Endothelial cell of umbilical vein (primary cell): ENCODE results near the gene BORCS5. TPM values are rescaled to one million over a fixed set of nuclear protein-coding genes. Genes with fewer than 3 reads are reported as not detected.

Experiments
- BruUV-seq: library from RNA; stranded (reverse); fragments of 400-500 nt; replicated peaks from 2 replicates; lab custom pipeline; 2021; lab: Mats Ljungman, UMichigan
- CTCF ChIA-PET: fragments of 300-600, 350-600 bp; sonication (Branson Sonifier 250); formaldehyde crosslinking; loops from one replicate; lab custom pipeline; 2021; ENCODE audit warnings: antibody characterized with exemption, inconsistent platforms; lab: Charles Lee
- POLR2A ChIA-PET: fragments of 300-600, 350-600 bp; sonication (Branson Sonifier 250); formaldehyde crosslinking; loops from one replicate; lab custom pipeline; 2021; ENCODE audit warnings: antibody characterized with exemption, inconsistent platforms; lab: Charles Lee
- DNase-seq: peaks from one replicate; pipeline ENCODE4 v3.0.0-alpha.2; 2011; ENCODE audit warnings: low read depth, low spot score
- FAIRE-seq: peaks from 2 replicates; lab custom pipeline; 2011; peaks lifted over from hg19 to GRCh38; lab: Jason Lieb, UNC
- H2AFZ ChIP-seq: 2 replicates; pipeline ENCODE4 v1.6.0; 2012; ENCODE audit warnings: low read depth, low read length, control low read depth, inconsistent platforms
- H3K27ac ChIP-seq: 2 replicates; pipeline ENCODE4 v1.5.1; 2011; ENCODE audit warnings: low read depth, mild to moderate bottlenecking, control low read depth, low read length, moderate library complexity; ENCODE audit not compliant: insufficient read depth
- H3K27me3 ChIP-seq, 2 experiments: 2 replicates each; pipeline versions ENCODE4 v1.6.0 to v1.6.1; 2011; ENCODE audit warnings: low read length in 2 of 2, mixed read lengths in 1 of 2; ENCODE audit not compliant: control insufficient read depth in 2 of 2, insufficient read depth in 2 of 2
- H3K36me3 ChIP-seq, 2 experiments: 2 replicates in 1 of 2; 3 replicates in 1 of 2; pipeline ENCODE4 v1.5.1; 2011; ENCODE audit warnings: low read length in 2 of 2, mild to moderate bottlenecking in 1 of 2, moderate library complexity in 1 of 2; ENCODE audit not compliant: control insufficient read depth in 2 of 2, insufficient read depth in 2 of 2; ENCODE audit errors: extremely low read depth in 1 of 2
- H3K4me1 ChIP-seq: 3 replicates; pipeline ENCODE4 v1.5.1; 2011; ENCODE audit warnings: mild to moderate bottlenecking, low read length; ENCODE audit not compliant: control insufficient read depth, insufficient read depth; ENCODE audit errors: extremely low read depth
- H3K4me2 ChIP-seq: 2 replicates; pipeline ENCODE4 v1.6.1; 2011; ENCODE audit warnings: low read length, control low read depth, mixed read lengths; ENCODE audit not compliant: insufficient read depth
- H3K4me3 ChIP-seq, 3 experiments: fragments of 200-600 bp in 1 of 3; sonication (generic), shearing (Covaris generic) in 1 of 3; replicated peaks in 1 of 3; 2 replicates each; pipeline ENCODE4 v1.5.1; 2011 to 2016; ENCODE audit warnings: control low read depth in 3 of 3, low read length in 3 of 3, mild to moderate bottlenecking in 2 of 3, inconsistent platforms in 1 of 3, low read depth in 1 of 3, moderate library complexity in 1 of 3; ENCODE audit not compliant: insufficient read depth in 1 of 3
- H3K79me2 ChIP-seq: 2 replicates; pipeline ENCODE4 v1.6.0; 2012; ENCODE audit warnings: low read length, inconsistent platforms; ENCODE audit not compliant: control insufficient read depth, insufficient read depth
- H3K9ac ChIP-seq: replicated peaks from 2 replicates; pipeline ENCODE3; 2011; ENCODE audit warnings: low read length, control low read depth; ENCODE audit not compliant: insufficient read depth; ENCODE audit errors: extremely low read depth
- H3K9me1 ChIP-seq: replicated peaks from 3 replicates; pipeline ENCODE4 v1.6.0; 2011; ENCODE audit warnings: mild to moderate bottlenecking, low read length; ENCODE audit not compliant: control insufficient read depth, insufficient read depth; ENCODE audit errors: extremely low read depth
- H3K9me3 ChIP-seq: replicated peaks from 2 replicates; pipeline ENCODE4 v1.5.1; 2012; ENCODE audit warnings: low read length, inconsistent platforms; ENCODE audit not compliant: control insufficient read depth, insufficient read depth
- H4K20me1 ChIP-seq: replicated peaks from 2 replicates; pipeline ENCODE3; 2011; ENCODE audit warnings: mild to moderate bottlenecking, low read length; ENCODE audit not compliant: control insufficient read depth, insufficient read depth; ENCODE audit errors: extremely low read depth
- CTCF ChIP-seq, 2 donors: IDR thresholded peaks; 1 replicate in 1 of 2; 2 replicates in 1 of 2; pipeline ENCODE4 v1.5.1; 2011; ENCODE audit warnings: low read length in 2 of 2, mild to moderate bottlenecking in 2 of 2, moderate library complexity in 2 of 2, control low read depth in 1 of 2, inconsistent platforms in 1 of 2, low read depth in 1 of 2; ENCODE audit not compliant: insufficient read depth in 1 of 2; ENCODE audit errors: extremely low read depth in 1 of 2
- EZH2 ChIP-seq: IDR thresholded peaks from 2 replicates; pipeline ENCODE4 v1.6.1; 2012; ENCODE audit warnings: borderline replicate concordance, low read depth, mild to moderate bottlenecking, moderate library complexity, low read length, inconsistent platforms; ENCODE audit not compliant: severe bottlenecking
- FOS ChIP-seq: IDR thresholded peaks from 2 replicates; pipeline ENCODE4 v1.6.1; 2011; ENCODE audit warnings: mild to moderate bottlenecking, low read length, moderate library complexity, borderline replicate concordance; ENCODE audit not compliant: insufficient read depth
- GATA2 ChIP-seq: IDR thresholded peaks from 2 replicates; pipeline ENCODE4 v1.7.0; 2011; ENCODE audit warnings: low read depth, mild to moderate bottlenecking, moderate library complexity, mixed read lengths, low read length; ENCODE audit not compliant: insufficient read length, insufficient read depth
- JUN ChIP-seq: IDR thresholded peaks from 2 replicates; pipeline ENCODE4 v1.6.1; 2011; ENCODE audit warnings: borderline replicate concordance, low read depth; ENCODE audit not compliant: insufficient read length, insufficient read depth
- MYC ChIP-seq: IDR thresholded peaks from one replicate; pipeline ENCODE4 v1.6.1; 2011; ENCODE audit warnings: mild to moderate bottlenecking, low read depth, low read length
- POLR2A ChIP-seq: IDR thresholded peaks from 2 replicates; pipeline ENCODE4 v1.6.1; 2012; ENCODE audit warnings: low read depth, mild to moderate bottlenecking, control low read depth, low read length
- POLR2AphosphoS5 ChIP-seq: IDR thresholded peaks from 2 replicates; pipeline ENCODE4 v1.6.1; 2012; ENCODE audit warnings: low read depth, mild to moderate bottlenecking, control low read depth, low read length, moderate library complexity; ENCODE audit not compliant: insufficient read depth
- dilution Hi-C: fragments of 300-500 bp; cut with MboI; formaldehyde crosslinking; loops from one replicate; pipeline ENCODE4 v1.15.0; 2019; ENCODE audit warnings: low sequenced_read_pairs; ENCODE audit not compliant: extremely low pct_ligation_motif_present
- intact Hi-C: fragments of 100-400 bp; cut with micrococcal nuclease; formaldehyde crosslinking; loops from one replicate; pipeline ENCODE4 v1.10.0; 2022
- polyA plus RNA-seq, 4 experiments: library from polyadenylated mRNA; depleted of rRNA in 3 of 4; stranded (reverse) in 3 of 4; unstranded in 1 of 4; fragments of >200 nt; gene quantifications; 2 replicates each; pipeline versions ENCODE4 v1.2.1 to v1.2.3, GENCODE V29; 2011 to 2012; ENCODE audit warnings: missing spikeins in 1 of 4
- total RNA-seq: library from RNA; stranded (reverse); gene quantifications from 2 replicates; pipeline ENCODE4 v1.2.3, GENCODE V29; 2021
- TF ChIP-seq, protein P1 (sequence below): IDR thresholded peaks from 2 replicates; pipeline ENCODE4 v1.6.1; 2011; ENCODE audit not compliant: insufficient read depth, insufficient read length

Gene BORCS5
- total and polyA plus RNA-seq, 2 donors (not counting 3 experiments of a cell fraction or from before 2014, with no cell fraction given): 8.3 to 10.5 TPM

GRCh38 chr12:12405882-12406281 lies 49.0 kb downstream of the BORCS5 start:
- ChIA-PET POLR2A (no interaction called here), CTCF (interaction anchor here (1.8 kb wide), 1 partner anchor 16 kb away, joined by 6 read pairs; no protein-coding TSS in a partner anchor)
- peaks cover 3% of the 10 kb centered on the region for H3K4me1 ChIP-seq
- DNase-seq: no peak
- no peaks in the 10 kb centered on the region for H4K20me1 ChIP-seq
- TF ChIP-seq FOS: no peak
- no peak for TF ChIP-seq POLR2A
- TF ChIP-seq EZH2: no peak
- TF ChIP-seq, protein P1, sequence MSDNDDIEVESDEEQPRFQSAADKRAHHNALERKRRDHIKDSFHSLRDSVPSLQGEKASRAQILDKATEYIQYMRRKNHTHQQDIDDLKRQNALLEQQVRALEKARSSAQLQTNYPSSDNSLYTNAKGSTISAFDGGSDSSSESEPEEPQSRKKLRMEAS: no peak
- no peak for TF ChIP-seq GATA2
- TF ChIP-seq CTCF (IDR thresholded peaks at IDR 0.05; ENCODE audit: extremely low read depth in 1 of 2, insufficient read depth in 1 of 2, low read depth in 1 of 2, low read length in 2 of 2): no peak
- no peak for TF ChIP-seq JUN
- no peak for TF ChIP-seq POLR2AphosphoS5
- TF ChIP-seq MYC: no peak
- dilution Hi-C loops (no loop called here), intact Hi-C loops (no loop called here)
- H3K27me3 ChIP-seq: no peaks in the 10 kb centered on the region
- no peak overlapping the region for H3K27ac ChIP-seq
- H3K9ac ChIP-seq: no peak overlapping the region
- H3K36me3 ChIP-seq: no peaks in the 10 kb centered on the region
- H3K4me3 ChIP-seq: no peak overlapping the region
- H3K79me2 ChIP-seq: no peaks in the 10 kb centered on the region
- FAIRE-seq: no peak
- no peak overlapping the region for H2AFZ ChIP-seq
- H3K4me2 ChIP-seq: no peak overlapping the region
- no peaks in the 10 kb centered on the region for H3K9me1 ChIP-seq
- no peaks in the 10 kb centered on the region for H3K9me3 ChIP-seq
- no TSS peak for BruUV-seq
